T-helper 1 cell treated with Interleukin-12 subunit alpha and Interleukin-12 subunit beta and Interleukin-4 antibody, amounts not matched to agents 30 μg/mL and 1 μg/mL, for 36 hours (primary cell): Measurements from ENCODE around the gene SUPT5H.

Experiments
- H3K27ac Mint-ChIP-seq: one replicate; pipeline ENCODE4 v1.8.0; 2021; ENCODE audit warnings: mild to moderate bottlenecking, mixed read lengths
- H3K27me3 Mint-ChIP-seq: one replicate; pipeline ENCODE4 v1.8.0; 2021; ENCODE audit warnings: low read depth, mixed read lengths
- H3K36me3 Mint-ChIP-seq: one replicate; pipeline ENCODE4 v1.8.0; 2021; ENCODE audit warnings: low read depth, mixed read lengths
- H3K4me1 Mint-ChIP-seq: one replicate; pipeline ENCODE4 v1.8.0; 2021; ENCODE audit warnings: low read depth, mixed read lengths
- H3K4me3 Mint-ChIP-seq: one replicate; pipeline ENCODE4 v1.8.0; 2021; ENCODE audit warnings: mild to moderate bottlenecking, moderate library complexity, mixed read lengths
- H3K9me3 Mint-ChIP-seq: one replicate; pipeline ENCODE4 v1.8.0; 2021; ENCODE audit warnings: mixed read lengths

The SUPT5H gene

DNA sequence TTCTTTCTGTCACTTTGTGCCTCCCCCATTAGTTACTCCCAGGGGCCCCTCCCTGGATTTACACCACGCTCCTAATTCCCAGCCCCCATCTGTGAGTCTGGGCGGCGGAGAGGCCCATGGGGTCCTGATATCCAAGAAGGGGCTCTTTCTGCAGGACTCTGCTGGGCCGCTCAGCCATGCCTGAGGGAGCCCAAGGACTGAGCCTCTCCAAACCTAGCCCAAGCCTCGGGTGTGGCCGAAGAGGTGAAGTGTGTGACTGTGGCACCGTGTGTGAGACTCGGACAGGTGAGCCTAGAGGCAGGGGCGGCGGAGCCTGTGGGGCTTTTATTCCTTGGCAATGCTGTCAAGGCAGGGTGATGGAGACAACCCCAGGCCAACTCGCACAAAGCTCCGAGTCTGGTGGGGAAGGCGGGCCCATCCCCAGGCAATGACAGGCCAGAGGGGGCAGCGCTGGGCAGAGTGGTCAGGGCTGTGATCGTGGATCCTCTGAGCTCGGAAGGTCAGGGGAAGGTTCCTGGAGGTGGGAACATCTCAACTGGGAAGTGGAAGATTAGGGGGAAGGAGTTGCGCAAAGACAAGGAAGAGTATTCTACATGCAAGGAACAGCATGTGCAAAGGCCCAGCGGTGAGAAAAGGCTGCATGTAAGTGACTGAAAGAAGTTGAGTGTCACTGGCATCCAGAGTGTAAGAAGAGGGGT lies 31.3 kb upstream of the SUPT5H start:
- Mint-ChIP-seq H3K4me1 (peaks cover 33% of the 10 kb centered on the region), H3K4me3 (peak overlapping the region; percentile 91), H3K27ac (peak overlapping the region; percentile 87), H3K9me3 (no peaks in the 10 kb centered on the region), H3K27me3 (no peaks in the 10 kb centered on the region), H3K36me3 (peaks cover 15% of the 10 kb centered on the region)

DNA sequence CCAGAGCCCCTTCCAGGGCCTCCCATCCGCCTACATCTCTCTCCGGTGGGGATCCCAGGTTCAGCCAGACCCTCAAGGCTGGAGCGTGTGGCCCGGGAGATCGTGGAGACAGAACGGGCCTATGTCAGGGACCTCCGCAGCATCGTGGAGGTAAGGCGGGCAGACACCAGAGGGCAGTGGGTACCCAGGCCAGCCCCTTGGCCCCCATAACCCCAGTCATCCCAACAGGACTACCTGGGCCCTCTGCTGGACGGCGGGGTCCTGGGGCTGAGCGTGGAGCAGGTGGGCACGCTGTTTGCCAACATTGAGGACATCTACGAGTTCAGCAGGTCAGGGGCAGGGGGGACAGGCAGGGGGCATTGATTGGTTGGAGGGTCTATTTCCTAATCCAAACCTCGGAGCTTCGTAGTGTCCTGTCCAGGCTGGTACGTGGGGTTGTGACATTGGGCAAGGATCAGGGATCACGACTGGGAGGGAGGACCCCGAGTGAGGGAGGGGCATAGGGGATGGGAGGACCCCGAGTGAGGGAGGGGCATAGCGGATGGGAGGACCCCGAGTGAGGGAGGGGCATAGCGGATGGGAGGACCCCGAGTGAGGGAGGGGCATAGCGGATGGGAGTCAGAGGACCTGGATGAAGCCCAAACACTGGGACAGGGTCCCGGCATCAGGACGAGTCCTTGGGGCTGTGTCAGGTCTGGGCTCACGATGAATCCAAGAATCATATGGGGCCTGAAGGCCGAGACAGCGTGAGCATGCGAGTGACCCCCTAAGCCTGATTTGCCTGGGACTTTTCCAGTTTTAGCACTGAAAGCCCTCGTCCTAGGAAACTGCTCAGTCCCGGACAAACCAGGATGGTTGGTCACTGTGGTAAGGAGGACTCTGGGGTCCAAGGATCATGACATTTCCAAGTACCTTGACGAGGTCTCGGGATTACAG lies 30.0 kb upstream of the SUPT5H start:
- Mint-ChIP-seq H3K36me3 (peaks cover 18% of the 10 kb centered on the region), H3K9me3 (no peaks in the 10 kb centered on the region), H3K27ac (no peak overlapping the region), H3K4me1 (peaks cover 30% of the 10 kb centered on the region), H3K27me3 (no peaks in the 10 kb centered on the region), H3K4me3 (no peak overlapping the region)

DNA sequence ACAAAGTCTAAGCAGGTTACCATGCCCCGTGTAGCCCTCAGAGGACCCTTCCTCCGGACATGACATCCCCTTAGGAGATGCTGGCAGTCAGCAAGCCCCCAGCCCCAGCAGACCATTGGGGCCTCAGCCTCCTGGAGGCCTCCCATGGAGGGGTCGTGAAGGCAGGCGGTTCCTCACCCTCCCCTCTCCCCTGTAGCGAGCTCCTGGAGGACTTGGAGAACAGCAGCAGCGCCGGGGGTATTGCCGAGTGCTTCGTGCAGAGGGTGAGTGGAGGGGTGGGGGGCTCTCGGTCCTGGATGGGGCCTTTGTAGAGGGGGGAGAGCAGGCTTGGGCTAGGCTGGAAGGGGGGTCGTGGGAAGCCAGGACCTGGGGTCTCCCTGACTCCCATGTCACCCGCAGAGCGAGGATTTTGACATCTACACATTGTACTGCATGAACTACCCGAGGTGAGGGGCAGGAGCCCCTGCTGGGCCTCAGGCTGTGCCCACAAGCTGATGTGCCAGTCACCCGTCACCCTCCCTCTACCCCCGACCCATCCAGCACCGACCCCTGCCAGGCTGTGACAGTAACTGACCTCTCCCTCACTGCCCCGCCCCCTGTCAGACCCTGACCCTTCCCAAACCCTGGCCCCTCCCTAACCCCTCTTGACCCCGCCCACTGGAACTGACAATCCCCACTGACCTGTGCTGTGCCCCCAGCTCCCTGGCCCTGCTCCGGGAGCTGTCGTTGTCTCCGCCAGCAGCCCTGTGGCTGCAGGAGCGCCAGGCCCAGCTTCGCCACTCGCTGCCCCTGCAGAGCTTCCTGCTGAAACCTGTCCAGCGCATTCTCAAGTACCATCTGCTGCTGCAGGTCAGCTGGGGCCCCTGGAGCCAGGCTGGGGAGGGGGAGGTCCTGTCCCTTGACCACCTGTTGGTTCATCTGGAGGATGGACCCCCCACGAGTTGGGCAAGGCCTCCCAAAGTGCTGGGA lies 28.9 kb upstream of the SUPT5H start:
- Mint-ChIP-seq H3K36me3 (peaks cover 10% of the 10 kb centered on the region), H3K9me3 (no peaks in the 10 kb centered on the region), H3K4me1 (peaks cover 19% of the 10 kb centered on the region), H3K27ac (no peak overlapping the region), H3K27me3 (no peaks in the 10 kb centered on the region), H3K4me3 (no peak overlapping the region)

- peaks cover 12% of the 10 kb centered on the region for H3K4me1 Mint-ChIP-seq
- H3K27ac Mint-ChIP-seq, result no peak overlapping the region
- H3K36me3 Mint-ChIP-seq, result peaks cover 9% of the 10 kb centered on the region
- no peaks in the 10 kb centered on the region for H3K27me3 Mint-ChIP-seq
- peak overlapping the region; percentile 40 for H3K4me3 Mint-ChIP-seq
- H3K9me3 Mint-ChIP-seq, result no peaks in the 10 kb centered on the region
Measured at GRCh38 chr19:39417463-39418181, 27.8 kb upstream of the SUPT5H start.

GRCh38 chr19:39419003-39419402 lies 26.4 kb upstream of the SUPT5H start:
- Mint-ChIP-seq H3K4me3 (no peak overlapping the region), H3K27ac (no peak overlapping the region), H3K4me1 (peaks cover 9% of the 10 kb centered on the region), H3K27me3 (no peaks in the 10 kb centered on the region), H3K36me3 (peaks cover 13% of the 10 kb centered on the region), H3K9me3 (no peaks in the 10 kb centered on the region)

DNA sequence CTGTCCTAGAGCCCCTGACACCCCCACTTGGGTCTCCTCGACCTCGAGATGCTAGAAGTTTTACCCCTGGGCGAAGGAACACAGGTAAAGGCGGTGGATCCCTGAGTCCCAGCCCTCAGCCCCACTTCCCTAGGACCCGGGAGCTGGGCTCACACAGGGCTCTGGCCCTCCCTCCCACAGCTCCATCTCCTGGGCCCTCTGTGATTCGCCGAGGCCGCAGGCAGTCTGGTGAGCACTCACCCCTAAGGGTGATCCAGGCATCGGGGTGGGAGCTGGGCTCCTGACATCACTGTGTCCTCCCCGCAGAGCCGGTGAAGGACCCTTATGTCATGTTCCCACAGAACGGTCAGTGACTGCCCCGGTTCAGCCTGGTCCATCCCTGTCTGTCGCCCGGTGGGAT lies 24.6 kb upstream of the SUPT5H start:
- no peaks in the 10 kb centered on the region for H3K27me3 Mint-ChIP-seq
- peaks cover 22% of the 10 kb centered on the region for H3K36me3 Mint-ChIP-seq
- no peak overlapping the region for H3K27ac Mint-ChIP-seq
- H3K4me1 Mint-ChIP-seq, result peaks cover 2% of the 10 kb centered on the region
- H3K9me3 Mint-ChIP-seq, result no peaks in the 10 kb centered on the region
- H3K4me3 Mint-ChIP-seq, result no peak overlapping the region

- Mint-ChIP-seq H3K4me3 (no peak overlapping the region), H3K27me3 (no peaks in the 10 kb centered on the region), H3K9me3 (no peaks in the 10 kb centered on the region), H3K36me3 (peaks cover 24% of the 10 kb centered on the region), H3K27ac (no peak overlapping the region), H3K4me1 (peaks cover 4% of the 10 kb centered on the region)
Measured at GRCh38 chr19:39422020-39422419, 23.4 kb upstream of the SUPT5H start.

- no peaks in the 10 kb centered on the region for H3K9me3 Mint-ChIP-seq
- H3K27ac Mint-ChIP-seq, result no peak overlapping the region
- peaks cover 2% of the 10 kb centered on the region for H3K4me1 Mint-ChIP-seq
- peaks cover 21% of the 10 kb centered on the region for H3K36me3 Mint-ChIP-seq
- H3K27me3 Mint-ChIP-seq, result no peaks in the 10 kb centered on the region
- H3K4me3 Mint-ChIP-seq, result no peak overlapping the region
Measured at GRCh38 chr19:39423258-39424086, 21.9 kb upstream of the SUPT5H start.

DNA sequence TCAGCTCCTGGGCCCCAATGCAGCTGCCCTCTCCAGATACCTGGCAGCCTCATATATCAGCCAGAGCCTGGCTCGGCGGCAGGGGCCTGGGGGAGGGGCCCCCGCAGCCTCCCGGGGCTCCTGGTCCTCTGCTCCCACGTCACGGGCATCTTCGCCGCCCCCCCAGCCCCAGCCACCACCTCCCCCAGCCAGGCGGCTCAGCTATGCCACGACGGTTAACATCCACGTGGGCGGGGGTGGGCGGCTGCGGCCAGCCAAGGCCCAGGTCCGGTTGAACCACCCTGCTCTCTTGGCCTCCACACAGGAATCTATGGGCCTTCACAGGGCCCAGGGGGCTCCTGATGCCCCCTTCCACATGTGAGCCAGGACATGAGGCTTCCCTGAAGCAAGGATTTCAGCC lies 20.4 kb upstream of the SUPT5H start:
- Mint-ChIP-seq H3K27ac (no peak overlapping the region), H3K4me1 (peaks cover 2% of the 10 kb centered on the region), H3K9me3 (no peaks in the 10 kb centered on the region), H3K36me3 (peaks cover 15% of the 10 kb centered on the region), H3K27me3 (no peaks in the 10 kb centered on the region), H3K4me3 (no peak overlapping the region)

DNA sequence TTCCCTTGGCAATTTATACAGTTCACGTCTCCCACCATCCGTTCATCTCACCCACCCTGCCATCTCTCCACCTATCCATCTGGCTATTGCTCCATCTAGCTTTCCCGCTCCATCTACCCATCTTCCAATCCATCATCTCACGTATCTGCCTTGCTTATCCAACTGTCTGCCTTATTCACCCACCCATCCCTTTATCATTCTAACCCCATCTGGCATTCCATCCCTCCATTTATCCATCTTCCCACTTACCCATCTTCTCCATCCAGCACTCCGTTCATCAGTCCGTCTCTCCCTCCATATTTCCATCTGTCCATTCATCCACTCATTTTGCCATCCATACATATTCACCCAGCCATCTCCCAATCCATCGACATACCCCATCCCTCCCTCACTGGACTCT lies 19.6 kb upstream of the SUPT5H start:
- peaks cover 6% of the 10 kb centered on the region for H3K4me1 Mint-ChIP-seq
- H3K27ac Mint-ChIP-seq, result no peak overlapping the region
- H3K4me3 Mint-ChIP-seq, result no peak overlapping the region
- no peaks in the 10 kb centered on the region for H3K27me3 Mint-ChIP-seq
- H3K9me3 Mint-ChIP-seq, result no peaks in the 10 kb centered on the region
- H3K36me3 Mint-ChIP-seq, result peaks cover 15% of the 10 kb centered on the region

- Mint-ChIP-seq H3K4me1 (peaks cover 11% of the 10 kb centered on the region), H3K9me3 (no peaks in the 10 kb centered on the region), H3K4me3 (no peak overlapping the region), H3K36me3 (peaks cover 18% of the 10 kb centered on the region), H3K27me3 (no peaks in the 10 kb centered on the region), H3K27ac (no peak overlapping the region)
Measured at GRCh38 chr19:39426170-39426569, 19.2 kb upstream of the SUPT5H start.

- Mint-ChIP-seq H3K36me3 (peaks cover 25% of the 10 kb centered on the region), H3K9me3 (no peaks in the 10 kb centered on the region), H3K4me1 (peaks cover 13% of the 10 kb centered on the region), H3K27me3 (no peaks in the 10 kb centered on the region), H3K27ac (no peak overlapping the region), H3K4me3 (no peak overlapping the region)
Measured at GRCh38 chr19:39427707-39428106, 17.7 kb upstream of the SUPT5H start.
